Inflammatory macrophage treated with lipopolysaccharide for 1 hour (primary cell): ENCODE measurements around the gene CDKAL1.

Experiments used
- DNase-seq, 2 donors: peaks; one replicate each; pipeline ENCODE4 v3.0.0-alpha.2; 2020 to 2022

The CDKAL1 gene

DNA sequence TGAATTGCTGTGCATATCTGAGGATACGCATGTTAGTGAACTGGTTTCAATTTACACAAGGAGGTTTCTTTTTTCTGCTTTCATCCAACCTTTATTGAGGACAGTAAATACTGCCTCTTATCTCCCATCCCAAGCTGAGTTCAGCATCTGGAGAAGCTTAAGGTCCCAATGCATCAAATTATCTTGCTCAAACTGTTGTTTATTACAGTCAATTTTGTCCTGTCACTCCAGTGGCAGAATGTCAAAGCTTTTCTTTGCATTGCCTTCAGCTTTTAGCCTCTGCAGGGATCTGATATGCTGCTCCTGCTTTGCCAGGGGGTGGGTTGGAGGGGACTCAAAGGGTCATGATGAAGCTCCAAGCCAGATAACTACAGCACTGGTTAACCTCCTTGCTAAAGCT lies 623.9 kb downstream of the CDKAL1 start:
- DNase-seq, result no peak

DNA sequence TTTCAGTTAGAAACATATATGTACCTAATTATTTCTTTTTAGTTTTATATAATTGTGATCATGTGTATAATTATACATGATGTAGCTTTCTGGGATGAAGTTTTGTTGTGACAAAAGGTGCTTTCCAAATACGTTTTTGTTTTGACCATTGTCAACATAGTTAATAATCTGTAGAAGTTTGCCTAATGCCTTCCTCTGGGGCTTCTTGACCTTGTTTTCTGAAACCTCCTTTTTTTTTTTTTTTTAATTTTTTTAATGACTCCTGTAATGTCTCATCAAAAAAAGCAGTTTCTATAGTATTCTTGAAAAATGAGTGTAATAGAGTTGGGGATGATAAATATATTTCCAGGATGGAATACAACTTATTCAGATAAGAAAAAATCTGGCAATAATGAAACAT lies 624.6 kb downstream of the CDKAL1 start:
- DNase-seq, result no peak

DNA sequence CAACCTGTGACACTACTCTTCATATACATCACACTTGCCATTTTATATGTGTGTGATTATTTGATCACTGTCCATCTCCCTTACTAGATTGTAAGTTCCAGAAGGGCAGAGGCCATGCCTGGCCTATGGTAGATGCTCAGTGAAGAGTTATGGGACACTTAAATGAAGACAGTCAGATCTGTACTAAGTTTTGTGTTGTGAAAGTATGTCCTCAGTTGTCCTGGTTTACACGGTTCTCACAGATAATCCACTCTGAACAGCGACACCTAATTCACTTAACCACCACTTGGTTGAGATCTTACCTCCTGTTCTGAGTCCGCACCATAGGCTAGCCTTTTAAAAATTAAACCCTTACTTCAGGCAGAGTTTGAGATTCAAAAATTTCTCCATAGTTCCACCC lies 625.2 kb downstream of the CDKAL1 start:
- no peak for DNase-seq

DNA sequence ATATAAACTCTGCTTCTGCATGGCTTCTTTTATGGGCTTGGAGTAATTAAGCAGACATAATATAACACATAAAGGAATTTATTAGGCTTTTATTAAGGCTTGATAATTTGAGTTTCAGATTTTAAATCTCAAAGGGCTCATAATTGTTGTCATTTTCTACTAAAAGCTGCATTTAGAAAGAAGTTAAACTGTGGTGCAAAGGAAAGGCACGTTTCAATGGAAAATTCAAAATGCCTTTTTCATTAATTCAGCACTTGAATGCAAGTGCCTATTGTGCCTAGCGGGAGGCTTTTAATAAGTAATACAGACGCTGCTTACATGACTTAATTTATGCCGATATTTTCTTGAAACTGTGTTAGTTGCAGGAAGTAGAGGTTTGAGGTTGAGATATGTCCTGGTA lies 627.5 kb downstream of the CDKAL1 start:
- no peak for DNase-seq

DNA sequence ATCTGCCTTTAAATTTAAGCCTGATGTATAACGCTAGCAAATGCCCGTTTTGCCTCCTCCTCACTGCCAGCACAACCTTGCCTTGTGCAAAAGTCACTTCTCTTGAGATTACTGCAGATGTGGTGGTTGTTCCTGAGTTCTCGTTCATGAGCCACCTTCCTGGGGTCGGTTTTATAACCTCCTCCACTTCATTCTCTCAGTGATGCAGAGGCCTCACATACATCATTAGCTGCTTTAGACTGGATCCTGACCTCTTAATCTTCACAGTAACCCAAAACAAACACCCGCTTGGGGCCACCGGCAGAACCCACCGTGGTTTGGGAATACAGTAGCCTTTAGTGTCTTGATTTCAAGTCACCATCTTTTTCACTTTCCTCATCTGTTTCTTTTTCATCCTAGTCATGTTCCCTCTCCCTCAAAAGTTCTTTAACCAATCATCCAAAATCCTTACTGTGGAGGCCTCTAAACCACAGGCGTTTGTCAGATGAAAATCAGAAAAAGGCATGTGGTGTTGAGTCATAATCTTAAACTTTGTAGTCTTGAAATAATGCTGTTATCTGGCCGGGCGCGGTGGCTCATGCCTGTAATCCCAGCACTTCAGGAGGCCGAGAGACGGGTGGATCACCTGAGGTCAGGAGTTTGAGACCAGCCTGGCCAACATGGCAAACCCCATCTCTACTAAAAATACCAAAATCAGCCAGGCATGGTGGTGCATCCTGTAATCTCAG lies 629.0 kb downstream of the CDKAL1 start:
- no peak for DNase-seq

DNA sequence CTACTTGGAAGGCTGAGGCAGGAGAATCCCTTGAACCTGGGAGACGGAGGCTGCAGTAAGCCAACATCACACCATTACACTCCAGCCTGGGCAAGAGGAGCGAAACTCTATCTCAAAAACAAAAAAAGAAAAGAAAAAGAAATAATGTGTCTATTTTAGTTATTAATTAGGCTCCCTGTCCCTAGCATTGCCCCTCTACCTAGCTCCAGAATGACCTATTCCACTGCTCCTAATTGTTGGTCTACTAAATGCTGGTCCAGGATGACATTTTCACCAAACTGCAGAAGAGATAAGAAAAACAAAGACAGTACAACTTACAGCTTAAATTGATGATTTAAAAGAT lies 629.6 kb downstream of the CDKAL1 start:
- DNase-seq, result no peak

DNA sequence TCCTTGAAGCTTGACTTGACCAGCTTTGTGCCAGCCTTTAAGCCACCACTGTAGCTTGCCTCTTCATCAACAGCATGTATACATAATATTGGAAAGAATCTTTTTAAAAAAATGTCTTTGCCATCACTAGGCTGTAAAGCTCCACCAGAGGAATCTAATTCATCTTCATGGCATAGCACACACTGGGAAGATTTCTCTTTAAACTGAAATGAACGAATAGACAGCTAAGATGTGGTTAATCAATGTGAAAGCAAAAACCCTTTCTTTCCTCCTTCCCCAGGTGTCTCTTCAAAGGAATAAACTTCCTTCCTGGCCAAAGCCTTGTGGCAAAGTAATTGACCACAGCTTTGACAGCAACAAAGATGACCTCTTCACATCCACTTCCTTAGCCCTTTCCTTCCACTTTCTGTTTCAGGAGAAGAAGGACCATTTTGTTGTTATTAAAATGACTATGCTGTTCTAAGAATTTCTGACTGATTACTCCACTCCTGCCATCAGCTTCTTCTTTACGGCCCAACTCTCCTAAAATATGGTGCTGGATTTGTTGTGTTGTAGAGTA lies 630.6 kb downstream of the CDKAL1 start:
- DNase-seq, result peak; percentile 17 to 48

DNA sequence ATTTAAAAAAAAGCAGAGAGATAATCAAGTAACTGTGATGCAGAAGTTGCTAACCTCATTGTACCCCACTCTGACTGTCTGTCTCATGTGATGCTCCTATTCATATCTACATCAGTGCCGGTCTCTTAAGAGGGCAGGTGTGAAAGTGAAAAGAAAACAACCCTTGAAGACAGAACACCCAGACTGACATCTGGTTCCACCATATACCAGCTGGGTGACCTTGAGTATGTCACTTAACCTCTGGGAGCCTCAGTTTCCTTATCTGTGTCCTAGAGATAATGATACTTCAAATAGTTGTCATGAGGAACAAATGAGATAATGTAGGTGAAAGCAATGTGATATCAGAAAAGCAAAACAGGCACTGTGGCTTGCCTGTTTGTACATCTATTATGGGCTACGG lies 632.5 kb downstream of the CDKAL1 start:
- DNase-seq, result no peak

DNA sequence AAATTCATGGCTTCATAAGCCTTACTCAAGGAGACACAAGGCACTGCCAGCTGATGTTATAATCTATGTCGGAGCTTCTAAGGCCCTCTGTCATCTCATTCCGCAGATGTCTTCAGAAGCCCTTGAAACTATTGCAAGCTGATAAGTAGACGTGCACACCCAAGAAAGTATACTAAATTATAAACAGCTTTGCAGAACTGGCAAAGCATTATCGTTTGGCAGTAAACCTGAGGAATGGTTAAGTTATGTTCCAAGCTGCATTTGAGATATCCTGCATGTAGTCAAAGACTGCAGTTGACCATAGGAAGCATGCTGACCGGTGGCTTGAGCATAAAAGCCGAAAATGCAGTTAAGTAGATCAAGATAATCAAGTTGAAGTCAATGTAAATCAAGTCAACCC lies 633.5 kb downstream of the CDKAL1 start:
- DNase-seq, result no peak

DNA sequence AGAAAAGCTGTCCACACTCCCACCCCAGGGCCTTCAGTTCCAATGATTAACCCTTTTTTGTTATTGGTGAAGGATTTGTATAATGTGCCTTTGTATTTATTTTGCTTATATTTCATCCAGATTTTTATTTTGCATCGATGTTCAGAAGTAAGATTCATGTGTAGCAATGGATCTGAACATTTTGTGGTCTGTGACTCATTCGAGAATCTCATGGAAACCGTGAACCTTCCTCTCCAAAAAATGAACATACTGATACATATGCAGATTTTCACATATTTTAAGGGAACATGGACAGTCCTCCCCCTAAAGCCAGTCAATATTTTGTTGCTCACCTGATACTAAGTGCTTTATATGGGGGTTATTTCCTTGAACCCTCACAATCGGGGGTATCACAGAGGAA lies 637.5 kb downstream of the CDKAL1 start:
- no peak for DNase-seq

DNA sequence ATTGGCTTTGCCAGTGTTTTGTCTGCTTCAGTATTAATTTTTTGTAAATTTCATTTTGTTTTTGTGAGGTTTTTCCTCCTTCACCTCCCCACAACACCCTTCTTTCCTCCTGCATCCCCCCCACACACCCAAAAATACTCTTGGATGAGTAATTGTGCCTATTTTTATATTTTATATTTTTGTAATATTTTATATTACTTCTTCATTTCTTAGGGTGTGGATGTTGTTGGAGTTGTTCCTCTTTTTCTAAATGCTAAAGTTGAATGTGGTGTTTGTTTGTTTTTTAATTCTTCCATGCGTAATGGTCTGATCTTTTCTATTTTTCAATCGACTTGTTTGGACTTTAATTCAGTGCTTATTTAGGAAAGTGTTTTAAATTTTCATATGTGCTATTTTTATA lies 638.8 kb downstream of the CDKAL1 start:
- DNase-seq, result peak; percentile 24 to 28

DNA sequence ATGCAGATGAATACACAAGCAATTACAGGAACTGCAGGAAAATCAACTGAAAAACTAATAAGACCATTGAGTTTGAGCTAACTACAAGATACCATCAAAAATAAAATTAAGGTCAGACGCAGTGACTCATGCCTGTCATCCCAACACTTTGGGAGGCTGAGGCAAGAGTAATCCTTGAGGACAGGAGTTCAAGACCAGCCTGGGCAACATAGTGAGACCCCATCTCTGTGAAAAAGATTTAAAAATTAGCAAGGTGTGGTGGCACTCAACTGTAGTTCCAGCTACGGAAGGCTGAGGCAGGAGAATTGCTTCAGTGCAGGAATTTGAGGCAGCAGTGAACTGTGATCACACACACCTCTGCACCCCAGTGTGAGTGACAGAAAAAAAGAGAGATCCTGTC lies 639.4 kb downstream of the CDKAL1 start:
- DNase-seq, result no peak

DNA sequence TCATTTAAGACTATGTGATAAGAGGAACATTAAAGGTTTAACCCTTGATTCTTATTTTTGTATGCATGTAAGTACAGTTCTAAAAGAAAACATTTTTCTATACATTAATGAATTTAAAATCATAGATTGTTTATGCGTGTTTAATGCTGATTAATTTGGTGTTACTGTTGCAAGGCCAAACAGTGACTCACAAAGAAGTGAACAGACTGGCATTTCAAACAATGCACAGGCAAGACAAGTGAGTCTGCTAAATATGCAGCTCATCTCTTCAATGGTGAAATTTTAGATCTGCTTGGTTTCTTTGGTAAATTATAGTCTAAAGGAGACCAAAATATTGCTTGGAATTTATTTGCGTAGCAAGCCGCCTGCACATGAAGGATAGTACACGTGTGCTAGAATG lies 641.9 kb downstream of the CDKAL1 start:
- no peak for DNase-seq

DNA sequence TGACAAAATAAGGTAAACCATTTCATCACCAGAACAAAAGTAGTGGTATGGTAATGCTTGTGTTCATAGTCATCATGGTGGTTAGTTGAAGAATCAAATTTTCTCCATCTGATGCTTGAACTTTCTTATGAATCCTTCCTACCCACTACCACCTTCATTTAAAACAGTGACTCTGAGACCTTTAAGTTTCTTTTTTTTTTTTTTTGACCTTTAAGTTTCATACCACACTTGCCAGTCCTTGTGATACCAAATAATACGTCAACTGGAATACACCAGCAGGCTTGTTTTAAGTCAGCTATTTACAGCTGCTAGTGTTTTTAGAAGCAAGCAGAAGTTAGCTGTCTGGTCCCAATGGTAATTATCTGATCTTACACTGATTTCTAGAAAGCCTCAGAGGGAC lies 645.9 kb downstream of the CDKAL1 start:
- DNase-seq, result no peak

DNA sequence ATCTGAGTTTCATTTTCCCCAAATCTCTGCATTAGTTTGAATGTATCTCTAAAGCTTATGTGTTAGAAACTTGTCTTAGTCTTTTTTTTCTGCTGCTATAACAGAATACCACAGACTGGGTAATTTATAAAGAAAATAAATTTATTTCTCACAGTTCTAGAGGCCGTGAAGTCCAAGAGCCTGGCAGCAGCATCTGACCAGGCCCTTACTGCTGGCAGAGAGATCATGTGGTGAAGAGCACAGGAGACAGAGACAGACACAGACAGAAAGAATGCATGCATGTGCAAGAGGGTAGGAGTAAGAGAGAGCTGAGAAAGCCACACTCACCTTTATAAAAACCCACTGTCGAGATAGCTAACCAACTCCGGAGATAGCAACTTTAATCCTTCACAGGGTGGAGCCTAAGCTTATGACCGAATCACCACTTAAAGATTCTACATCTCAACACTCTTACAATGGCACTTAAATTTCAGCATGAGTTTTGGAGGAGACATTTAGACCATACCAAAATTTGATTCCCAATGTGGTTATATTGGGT lies 646.6 kb downstream of the CDKAL1 start:
- DNase-seq, result no peak

DNA sequence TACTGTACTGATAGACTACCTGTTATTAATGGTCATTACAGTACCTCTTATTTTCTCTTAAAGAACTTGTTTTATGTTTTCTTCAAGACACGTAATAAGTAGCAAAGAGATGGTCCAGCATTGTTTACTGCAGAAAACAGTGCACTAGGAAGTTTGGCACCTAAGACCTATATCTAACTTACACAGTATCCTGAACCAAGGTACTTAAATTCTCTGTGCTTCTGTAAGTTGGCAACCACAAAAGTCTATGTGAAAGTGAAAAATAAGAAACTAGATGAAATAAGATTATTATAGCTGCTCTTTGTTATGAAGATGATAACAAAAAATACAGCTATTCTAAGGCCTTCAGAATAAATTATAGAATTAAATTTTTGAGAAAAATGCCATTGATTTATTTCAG lies 647.6 kb downstream of the CDKAL1 start:
- DNase-seq, result no peak

DNA sequence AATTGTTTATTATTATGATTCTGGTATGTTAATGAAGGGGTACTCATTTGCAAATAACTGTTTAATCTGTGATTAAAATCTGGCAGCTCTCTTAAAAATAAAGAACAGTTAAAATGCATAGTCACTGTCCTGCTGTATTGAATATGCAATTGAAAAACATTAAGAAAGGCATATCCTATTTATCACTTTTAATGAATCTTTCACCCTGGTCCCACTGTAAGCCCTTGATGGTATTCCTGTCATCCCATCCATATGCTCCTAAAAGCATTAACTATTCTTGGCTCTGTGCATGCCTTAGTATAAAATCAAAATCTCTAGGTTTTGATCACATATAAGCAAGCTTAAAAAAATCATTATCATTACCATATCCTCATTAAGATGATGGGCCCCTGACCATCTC lies 648.3 kb downstream of the CDKAL1 start:
- no peak for DNase-seq

DNA sequence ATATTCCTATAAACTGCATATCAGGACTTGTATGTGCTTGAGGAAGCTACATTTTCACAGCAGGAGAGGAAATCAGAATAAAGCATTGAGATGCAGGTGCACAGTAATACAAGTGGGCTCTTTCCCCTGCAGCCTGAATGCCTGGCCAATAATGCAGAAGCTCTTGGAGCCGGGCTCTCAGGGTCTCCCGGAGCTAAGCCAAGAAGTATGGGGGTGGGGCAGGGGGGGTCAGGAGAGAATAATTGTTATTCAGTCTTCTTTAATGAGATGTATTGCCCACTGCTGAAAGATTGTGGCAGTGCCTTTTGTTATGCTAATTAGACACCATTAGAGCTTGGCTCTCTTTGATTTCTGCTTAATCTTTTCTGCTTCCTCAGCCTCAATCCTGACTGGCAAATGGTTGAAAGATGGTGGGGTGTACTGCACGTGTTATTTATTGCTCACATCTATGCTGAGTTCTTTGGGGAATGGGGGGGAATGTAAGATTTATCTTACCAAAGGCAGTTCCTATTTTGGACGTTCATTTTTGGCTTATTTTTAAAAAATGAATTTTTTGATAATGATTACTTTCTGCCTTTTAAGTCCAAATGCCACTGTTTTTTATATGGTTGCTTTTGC lies 651.7 kb downstream of the CDKAL1 start:
- no peak for DNase-seq

DNA sequence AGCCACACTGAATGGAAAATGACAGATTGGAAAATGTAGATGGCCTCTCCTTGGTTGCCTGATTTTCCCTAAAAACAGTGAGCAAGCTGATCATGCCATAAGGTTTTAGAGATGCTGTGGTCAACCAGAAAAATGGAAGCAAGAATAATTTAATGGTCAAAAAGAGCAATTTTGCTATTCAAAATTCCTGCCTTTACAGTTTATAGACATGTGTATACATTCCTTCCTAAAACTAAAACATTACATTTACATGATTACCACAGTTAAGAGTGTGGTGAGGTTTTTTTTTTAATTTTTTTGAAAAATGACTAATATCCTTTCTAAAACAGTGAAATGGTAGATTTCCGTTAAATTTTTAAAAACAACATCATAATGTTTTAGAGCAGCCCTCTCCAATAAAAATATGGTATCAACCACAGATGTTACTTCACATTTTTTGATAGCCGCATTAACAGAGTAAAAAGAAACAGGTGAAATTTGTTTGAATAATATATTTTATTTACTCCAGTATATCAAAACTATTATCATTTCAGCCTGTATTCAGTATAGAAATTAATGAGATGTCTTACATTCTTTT lies 652.3 kb downstream of the CDKAL1 start:
- DNase-seq, result no peak

DNA sequence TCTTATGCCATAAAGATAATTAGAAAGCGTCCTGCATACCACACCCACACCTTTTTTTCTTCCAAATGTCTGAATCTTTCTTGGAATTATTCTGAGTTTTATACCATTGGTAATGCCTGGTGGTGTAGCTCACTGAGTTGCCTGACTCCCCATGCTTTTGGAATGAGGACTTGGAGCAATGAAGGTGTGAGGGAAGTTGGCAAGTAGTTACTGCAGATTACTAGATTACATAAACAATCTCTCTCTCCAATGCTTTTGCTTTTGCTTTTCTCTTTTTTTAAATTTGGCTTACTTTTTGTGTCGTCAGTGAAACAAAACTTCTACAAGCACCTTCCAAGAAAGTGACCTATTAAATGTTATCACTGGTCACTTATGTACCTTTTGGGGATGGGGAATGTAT lies 653.2 kb downstream of the CDKAL1 start:
- no peak for DNase-seq

DNA sequence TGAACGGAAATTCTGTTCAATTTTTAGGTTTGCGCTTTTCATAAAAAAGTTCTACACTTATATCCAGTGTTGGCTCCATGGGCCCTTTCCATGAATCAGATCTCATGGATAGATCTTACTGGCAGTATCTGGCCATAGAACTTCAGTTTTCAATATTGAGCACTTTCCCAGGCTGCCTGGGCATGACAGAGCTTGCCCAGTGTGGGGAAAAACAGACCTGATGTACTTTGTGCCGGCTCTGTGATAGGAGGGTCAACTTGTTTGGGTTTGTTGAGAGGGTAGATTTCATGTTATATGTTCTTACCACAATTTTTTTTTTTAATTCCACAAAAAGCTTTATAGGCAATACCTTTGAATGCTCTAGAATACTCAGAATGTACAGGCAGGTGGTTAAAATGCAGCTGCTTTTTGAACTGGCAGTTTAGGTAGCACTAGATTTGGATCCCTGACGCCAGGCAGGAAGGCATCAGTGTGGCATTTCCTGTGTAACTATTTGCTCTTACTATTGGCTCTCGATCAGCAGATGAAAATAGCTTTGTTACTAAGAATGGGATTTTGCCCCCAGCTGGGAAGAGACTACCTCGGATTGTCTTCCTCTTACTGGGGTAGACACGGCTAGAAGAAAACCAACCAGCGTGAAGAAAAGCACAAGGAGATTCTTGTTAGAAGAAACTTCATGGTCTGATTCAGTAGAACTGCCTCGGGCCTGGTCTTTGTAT lies 654.4 kb downstream of the CDKAL1 start:
- no peak for DNase-seq

DNA sequence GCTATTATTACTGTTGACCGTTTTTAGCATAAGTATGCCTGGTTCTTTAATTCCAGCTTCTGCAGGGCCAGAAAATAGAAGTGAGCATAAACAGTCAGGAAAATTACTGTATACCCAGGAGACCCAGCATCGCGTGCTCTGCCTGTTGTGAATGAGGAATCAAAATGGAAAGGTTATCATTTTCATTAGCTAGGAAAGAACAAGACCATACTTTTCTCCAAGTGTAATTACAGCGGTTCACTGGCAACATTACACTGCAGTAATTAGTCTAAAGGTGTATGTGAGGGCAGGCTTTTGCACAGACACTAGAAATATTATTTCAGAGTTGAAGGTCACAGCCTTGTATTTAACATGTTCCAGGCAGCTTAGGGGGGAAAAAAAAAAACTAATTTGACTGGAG lies 655.5 kb downstream of the CDKAL1 start:
- DNase-seq, result no peak

DNA sequence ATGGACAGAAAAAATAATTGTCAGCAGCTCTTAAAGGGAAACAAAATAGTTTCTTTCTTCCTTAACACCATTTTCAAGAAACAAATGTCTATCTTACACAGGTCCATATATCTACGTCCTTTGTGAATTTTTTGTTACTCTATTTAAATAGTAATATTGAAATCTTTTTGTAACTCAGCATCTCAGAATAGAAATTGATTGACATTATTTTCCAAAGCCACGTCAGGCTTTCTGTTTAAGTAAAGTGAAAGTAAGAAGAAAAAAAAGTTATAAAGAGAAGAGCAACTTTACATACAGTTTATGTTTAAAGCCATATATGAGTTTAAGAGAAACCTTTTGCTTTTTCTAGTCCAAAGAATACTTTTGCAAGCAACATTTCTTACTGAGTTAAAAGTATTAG lies 656.4 kb downstream of the CDKAL1 start:
- no peak for DNase-seq
